Measurements from ENCODE around the gene NLRP5.

DNA sequence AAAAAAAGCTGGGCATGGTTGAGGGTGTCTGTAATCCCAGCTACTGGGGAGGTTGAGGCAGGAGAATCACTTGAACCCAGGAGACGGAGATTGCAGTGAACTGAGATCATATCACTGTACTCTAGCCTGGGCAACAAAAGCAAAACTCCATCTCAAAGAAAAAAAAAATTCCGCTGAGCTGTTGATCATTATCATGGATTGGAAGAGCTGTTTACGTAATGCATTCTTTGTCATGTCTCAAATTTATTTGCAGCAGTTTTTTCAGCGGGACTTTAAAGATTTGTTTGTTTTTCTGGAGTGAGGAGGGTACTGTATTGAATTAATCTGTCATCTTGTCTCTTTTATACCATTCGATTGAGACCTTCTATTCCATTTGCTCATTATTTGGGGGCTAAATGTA lies 4.3 kb downstream of the NLRP5 start:
- TF ChIP-seq SRF (IDR thresholded peaks at IDR 0.05; ENCODE audit: low read depth, low read length) (no peak), EP300 (IDR thresholded peaks at IDR 0.05; ENCODE audit: borderline replicate concordance in 1 of 2, low read depth in 2 of 2, low read length in 2 of 2) (no peak), KDM1A (IDR thresholded peaks at IDR 0.05; ENCODE audit: borderline replicate concordance, low read length) (no peak), YY1 (IDR thresholded peaks at IDR 0.05; ENCODE audit: low read depth, low read length) (no peak), RFX5 (IDR thresholded peaks at IDR 0.05; ENCODE audit: borderline replicate concordance, low read depth, low read length) (no peak), JUND (IDR thresholded peaks at IDR 0.05; ENCODE audit: low read length) (no peak), EZH2 (IDR thresholded peaks at IDR 0.05; ENCODE audit: low read depth, low read length, severe bottlenecking) (no peak), POLR2A (IDR thresholded peaks at IDR 0.05; ENCODE audit: control extremely low read depth in 1 of 2, low read depth in 2 of 2, low read length in 2 of 2) (no peak), CBX8 (IDR thresholded peaks at IDR 0.05; ENCODE audit: borderline replicate concordance, low read depth, low read length) (no peak), GABPA (IDR thresholded peaks at IDR 0.05; ENCODE audit: borderline replicate concordance, insufficient read depth, low read length) (no peak), SIRT6 (IDR thresholded peaks at IDR 0.05; ENCODE audit: low read length) (no peak)
- TF ChIP-seq, protein P1, sequence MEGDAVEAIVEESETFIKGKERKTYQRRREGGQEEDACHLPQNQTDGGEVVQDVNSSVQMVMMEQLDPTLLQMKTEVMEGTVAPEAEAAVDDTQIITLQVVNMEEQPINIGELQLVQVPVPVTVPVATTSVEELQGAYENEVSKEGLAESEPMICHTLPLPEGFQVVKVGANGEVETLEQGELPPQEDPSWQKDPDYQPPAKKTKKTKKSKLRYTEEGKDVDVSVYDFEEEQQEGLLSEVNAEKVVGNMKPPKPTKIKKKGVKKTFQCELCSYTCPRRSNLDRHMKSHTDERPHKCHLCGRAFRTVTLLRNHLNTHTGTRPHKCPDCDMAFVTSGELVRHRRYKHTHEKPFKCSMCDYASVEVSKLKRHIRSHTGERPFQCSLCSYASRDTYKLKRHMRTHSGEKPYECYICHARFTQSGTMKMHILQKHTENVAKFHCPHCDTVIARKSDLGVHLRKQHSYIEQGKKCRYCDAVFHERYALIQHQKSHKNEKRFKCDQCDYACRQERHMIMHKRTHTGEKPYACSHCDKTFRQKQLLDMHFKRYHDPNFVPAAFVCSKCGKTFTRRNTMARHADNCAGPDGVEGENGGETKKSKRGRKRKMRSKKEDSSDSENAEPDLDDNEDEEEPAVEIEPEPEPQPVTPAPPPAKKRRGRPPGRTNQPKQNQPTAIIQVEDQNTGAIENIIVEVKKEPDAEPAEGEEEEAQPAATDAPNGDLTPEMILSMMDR (IDR thresholded peaks at IDR 0.05; ENCODE audit: control extremely low read depth in 1 of 3, insufficient read depth in 1 of 3, low read depth in 1 of 3, low read length in 3 of 3): no peak
